HG02840 (cell line): Measurements from ENCODE around the gene PARP12.
A peak's percentile ranks its signal among the peaks of the same experiment; 100 is the strongest.
"Not testable (repeated sequence)": the region's sequence is repeated elsewhere in the genome, so short reads cannot be mapped to it uniquely, and the experiment has no call there.

ENCODE experiments used
- ATAC-seq: cut with Tn5 transposase; IDR thresholded peaks from one replicate; pipeline ENCODE4 v1.9.1; 2021; ENCODE audit warnings: mild to moderate bottlenecking, moderate library complexity, moderate number of reproducible peaks; ENCODE audit not compliant: unreplicated experiment, low FRiP score

PARP12 gene

DNA sequence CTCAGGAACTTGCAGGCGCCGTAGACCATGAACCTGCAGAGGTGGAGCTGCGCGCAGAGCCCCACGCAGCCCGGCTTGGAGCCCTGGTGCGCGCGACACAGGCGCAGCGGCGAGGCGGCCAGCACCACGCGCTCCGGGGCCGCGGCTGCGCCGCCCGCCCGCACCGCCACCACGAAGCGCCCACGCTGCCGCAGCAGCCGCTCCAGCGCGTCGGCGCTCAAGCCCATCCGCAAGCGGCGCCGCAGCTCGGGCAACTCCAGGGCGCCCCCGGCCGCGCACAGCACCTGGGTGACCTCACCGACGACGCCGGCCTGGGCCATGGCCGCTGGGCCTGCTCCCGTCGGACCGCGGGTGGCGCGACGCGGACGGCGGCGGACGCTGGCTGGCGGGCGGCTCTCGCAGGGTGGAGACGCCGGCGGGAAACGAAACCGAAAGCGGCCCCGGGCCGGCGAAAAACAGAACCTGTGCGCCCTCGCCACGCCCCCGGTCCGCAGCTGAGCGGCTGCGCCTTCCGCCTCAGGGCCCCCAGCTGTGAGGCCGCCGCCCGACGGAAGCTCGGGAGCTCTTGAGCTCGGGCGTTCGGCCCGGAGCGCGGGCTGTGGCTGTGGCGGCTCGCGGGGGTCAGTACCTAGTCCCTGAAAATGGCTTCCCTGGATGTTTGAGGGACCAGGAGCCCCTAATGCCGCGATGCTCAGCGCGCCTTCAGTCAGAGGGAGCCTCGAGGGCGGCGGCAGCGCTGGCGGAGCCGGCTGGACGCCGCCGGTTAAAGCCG is at the start of gene PARP12:
Gene PARP12, minus strand, starts transcription at position 424 of the 772 bp plus-strand sequence. Its CDS starts 104 bp downstream, at position 320.
- peak; percentile 90 for ATAC-seq

DNA sequence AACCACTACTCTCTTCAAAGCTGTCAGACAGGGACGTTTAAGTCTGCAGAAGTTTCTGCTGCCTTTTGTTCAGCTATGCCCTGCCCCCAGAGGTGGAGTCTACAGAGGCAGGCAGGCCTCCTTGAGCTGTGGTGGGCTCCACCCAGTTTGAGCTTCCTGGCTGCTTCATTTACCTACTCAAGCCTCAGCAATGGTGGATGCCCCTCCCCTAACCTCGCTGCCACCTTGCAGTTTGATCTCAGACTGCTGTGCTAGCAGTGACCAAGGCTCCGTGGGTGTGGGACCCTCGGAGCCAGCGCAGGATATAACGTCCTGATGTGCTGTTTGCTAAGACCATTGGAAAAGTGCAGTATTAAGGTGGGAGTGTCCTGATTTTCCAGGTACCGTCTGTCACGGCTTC is 46.0 kb upstream of the PARP12 start:
- ATAC-seq = not testable (repeated sequence)

GRCh38 chr7:140096459-140096858 is 33.7 kb upstream of the PARP12 start:
- no peak for ATAC-seq

GRCh38 chr7:140093375-140093774 is 30.6 kb upstream of the PARP12 start:
- no peak for ATAC-seq

- no peak for ATAC-seq
Measured at GRCh38 chr7:140085447-140085846, 22.7 kb upstream of the PARP12 start.

DNA sequence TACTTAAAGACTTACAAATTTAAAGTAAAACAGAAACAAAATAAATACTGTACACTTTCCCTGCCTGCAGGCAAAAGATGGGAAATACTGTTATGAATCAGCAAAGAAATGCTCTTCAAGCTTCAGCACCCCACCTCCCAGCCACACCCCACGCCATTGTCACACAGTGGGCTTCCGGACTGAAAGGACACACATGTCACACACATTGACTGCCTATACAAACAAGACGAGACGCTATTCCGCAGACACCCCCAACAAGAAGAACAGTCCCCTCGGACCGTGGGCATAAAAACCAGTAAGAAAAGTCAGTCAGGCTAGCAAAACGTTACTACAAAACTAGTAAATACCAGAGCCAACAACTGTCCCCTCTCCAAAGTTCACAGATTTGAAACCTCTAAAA is 22.2 kb upstream of the PARP12 start:
- ATAC-seq = peak; percentile 78

- no peak for ATAC-seq
Measured at GRCh38 chr7:140084142-140084655, 21.4 kb upstream of the PARP12 start.

- ATAC-seq = no peak
Measured at GRCh38 chr7:140082770-140083169, 20.0 kb upstream of the PARP12 start.

DNA sequence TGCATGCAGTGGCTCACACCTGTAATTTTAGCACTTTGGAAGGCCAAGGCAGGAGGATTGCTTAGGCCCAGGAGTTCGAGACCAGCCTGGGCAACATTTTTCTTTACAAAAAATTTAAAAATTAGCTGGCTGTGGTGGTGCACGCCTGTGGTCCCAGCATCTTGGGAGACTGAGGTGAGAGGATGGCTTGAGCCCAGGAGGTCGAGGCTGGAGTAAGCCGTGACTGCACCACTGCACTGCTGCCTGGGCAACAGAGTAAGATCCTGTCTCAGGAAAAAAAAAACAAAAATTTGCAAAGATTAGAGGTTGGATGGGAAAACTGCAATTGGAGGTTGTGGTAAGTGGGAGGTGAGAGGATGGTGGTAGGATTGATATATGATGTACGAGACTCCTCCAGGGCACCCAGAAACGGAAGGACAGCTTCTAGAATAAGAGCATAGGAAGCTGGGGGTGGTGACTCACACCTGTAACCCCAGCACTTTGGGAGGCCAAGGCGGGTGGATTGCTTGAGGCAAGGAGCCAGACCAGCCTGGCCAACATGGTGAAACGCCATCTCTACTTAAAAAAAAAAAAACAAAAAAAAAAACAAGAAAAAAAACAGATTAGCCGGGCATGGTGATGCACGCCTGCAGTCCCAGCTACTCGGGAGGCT is 19.1 kb upstream of the PARP12 start:
- no peak for ATAC-seq

DNA sequence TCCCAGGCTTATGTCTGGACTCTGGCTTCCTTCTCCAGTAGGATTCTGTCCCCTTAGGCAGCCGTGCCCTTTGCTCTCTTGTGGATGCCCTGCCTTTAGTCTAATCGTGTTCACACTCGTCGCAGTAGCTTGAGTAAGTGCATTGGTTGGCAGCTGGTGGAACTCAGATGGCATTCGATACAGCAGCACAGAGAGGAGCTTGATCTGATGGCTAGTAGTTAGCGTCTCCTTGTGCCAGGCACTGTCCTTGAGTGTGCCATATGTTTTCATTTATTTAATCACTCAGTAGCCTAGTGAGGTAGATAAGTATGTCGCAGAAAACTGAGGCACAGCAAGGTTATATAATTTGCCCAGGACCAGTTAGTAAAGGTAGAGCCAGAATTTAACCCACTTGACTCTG is 18.2 kb upstream of the PARP12 start:
- ATAC-seq = no peak

DNA sequence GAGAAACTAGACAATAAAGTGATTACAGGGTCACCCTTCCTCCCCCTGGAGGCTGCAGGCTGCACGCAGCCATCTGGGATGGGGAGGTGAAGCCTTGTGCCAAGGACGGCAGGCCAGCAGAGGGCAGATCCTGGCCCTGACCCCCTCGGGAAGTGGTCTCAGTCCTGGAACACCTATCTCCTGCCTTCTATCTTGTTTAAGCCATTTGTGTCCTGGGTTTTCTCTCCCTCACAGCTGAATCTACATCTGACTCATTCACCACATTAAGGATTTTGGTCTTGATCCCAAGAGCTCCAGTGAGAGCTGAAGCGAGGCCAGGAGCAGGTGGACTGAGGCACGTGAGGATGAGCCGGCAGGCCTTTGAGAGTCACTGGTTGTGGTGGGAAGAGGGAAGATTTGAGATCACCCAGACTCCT is 16.4 kb upstream of the PARP12 start:
- ATAC-seq = no peak

DNA sequence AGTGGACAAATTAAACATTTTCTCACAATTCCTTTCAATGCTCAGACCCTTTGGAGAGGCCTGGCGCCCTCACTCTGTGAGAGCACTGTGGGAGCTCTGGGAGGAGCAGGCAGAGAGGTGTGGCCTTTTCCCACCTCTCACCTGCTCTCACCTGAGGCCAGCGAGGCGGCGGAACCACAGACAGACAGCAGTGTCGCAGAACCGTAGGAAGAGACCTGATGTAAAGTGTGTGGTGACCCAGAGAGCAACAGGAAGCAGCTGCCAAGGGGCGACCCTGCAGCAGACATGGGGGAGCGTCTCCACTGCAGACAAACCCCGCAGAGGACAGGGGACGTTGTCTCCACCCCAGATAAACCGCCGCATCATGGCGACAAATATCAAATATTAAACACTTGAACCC is 15.6 kb upstream of the PARP12 start:
- no peak for ATAC-seq

GRCh38 chr7:140074780-140075179 is 12.0 kb upstream of the PARP12 start:
- no peak for ATAC-seq

- no peak for ATAC-seq
Measured at GRCh38 chr7:140070546-140070945, 7.8 kb upstream of the PARP12 start.

DNA sequence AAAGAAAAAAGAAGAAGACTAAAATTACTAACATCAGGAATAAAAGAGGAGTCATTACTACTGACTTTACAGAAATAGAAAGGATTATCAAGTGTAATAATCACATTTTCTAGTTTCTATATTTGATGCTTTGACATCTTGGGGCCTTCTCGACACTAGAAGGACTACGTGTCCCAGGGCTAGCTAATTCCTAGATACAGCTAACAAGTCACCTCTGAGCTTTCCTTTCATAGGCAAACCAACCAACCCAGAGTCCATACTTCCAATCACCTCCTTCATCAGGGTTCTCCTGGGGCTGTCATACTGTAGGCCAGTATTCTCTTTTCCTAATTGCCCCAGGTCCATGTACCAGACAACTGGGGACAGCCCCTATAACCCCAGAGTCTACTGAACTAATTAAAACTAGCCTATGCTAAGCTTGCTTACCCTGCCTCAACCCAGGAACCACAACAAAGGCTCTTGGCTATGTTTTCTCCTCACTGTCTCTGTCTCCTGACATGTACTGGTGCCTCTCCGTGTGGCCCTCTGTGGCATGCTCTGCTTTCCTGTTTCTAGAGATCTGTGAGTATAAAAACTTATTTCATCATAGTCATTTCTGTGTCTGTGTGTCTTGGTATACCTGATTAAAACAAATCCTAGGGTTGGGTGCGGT is 6.7 kb upstream of the PARP12 start:
- ATAC-seq = no peak

- ATAC-seq = no peak
Measured at GRCh38 chr7:140068033-140068432, 5.3 kb upstream of the PARP12 start.

- no peak for ATAC-seq
Measured at GRCh38 chr7:140067052-140067451, 4.3 kb upstream of the PARP12 start.

GRCh38 chr7:140062118-140062527 is 628 bp downstream of the PARP12 start:
- ATAC-seq = peak; percentile 29

GRCh38 chr7:140061607-140061930 is 1.2 kb downstream of the PARP12 start:
- no peak for ATAC-seq

- ATAC-seq = no peak
Measured at GRCh38 chr7:140060788-140061606, 1.8 kb downstream of the PARP12 start.

DNA sequence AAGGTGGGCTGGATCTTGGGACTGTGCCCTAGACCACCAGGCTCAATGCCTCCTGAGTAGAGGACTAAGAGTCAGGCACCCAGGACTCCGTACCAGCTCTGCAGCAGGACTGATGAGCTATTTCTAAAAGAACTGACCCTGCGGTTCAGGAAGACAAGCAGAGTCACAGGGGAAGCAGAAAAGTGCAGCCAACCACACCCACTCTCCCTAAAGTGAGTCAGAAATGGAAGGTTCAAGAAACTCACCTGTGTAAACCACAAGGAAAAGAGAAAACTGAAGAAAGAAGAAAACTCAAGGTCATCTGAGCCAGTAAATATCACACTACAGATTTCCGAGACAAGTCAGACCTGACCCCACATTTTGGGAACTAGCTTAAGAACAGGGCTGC is 2.5 kb downstream of the PARP12 start:
- ATAC-seq = no peak
